Activated CD8-positive, alpha-beta T cell treated with anti-CD3 and anti-CD28 coated beads, Interleukin-2, amount 10 ng/mL, durations not matched to agents 7 days and 5 days (primary cell): ENCODE results near the gene PLXND1. TPM values are rescaled to one million over a fixed set of nuclear protein-coding genes. Genes with fewer than 3 reads are reported as not detected.

Experiments used
- ATAC-seq: fragments of 150-1000 bp; cut with Tn5 transposase; one replicate; pipeline ENCODE4 v1.10.0; 2021; ENCODE audit warnings: moderate library complexity
- CTCF ChIA-PET: fragments of 350-600 bp; sonication (Branson Sonifier 250); formaldehyde crosslinking; loops from one replicate; lab custom pipeline; 2021; ENCODE audit warnings: antibody characterized with exemption; lab: Charles Lee
- POLR2A ChIA-PET: fragments of 350-600 bp; sonication (Branson Sonifier 250); formaldehyde crosslinking; loops from one replicate; lab custom pipeline; 2021; ENCODE audit warnings: antibody characterized with exemption; lab: Charles Lee
- DNase-seq: peaks from one replicate; pipeline ENCODE4 v3.0.0-alpha.2; 2020
- H3K27ac Mint-ChIP-seq: one replicate; pipeline ENCODE4 v1.8.0; 2021; ENCODE audit warnings: mild to moderate bottlenecking, mixed read lengths
- H3K27me3 Mint-ChIP-seq: one replicate; pipeline ENCODE4 v1.8.0; 2021; ENCODE audit warnings: low read depth, mixed read lengths
- H3K36me3 Mint-ChIP-seq: one replicate; pipeline ENCODE4 v1.8.0; 2021; ENCODE audit warnings: low read depth, mixed read lengths
- H3K4me1 Mint-ChIP-seq: one replicate; pipeline ENCODE4 v1.8.0; 2021; ENCODE audit warnings: low read depth, mixed read lengths
- H3K4me3 Mint-ChIP-seq: one replicate; pipeline ENCODE4 v1.8.0; 2021; ENCODE audit warnings: mild to moderate bottlenecking, mixed read lengths
- H3K9me3 Mint-ChIP-seq: one replicate; pipeline ENCODE4 v1.8.0; 2022; ENCODE audit warnings: mixed read lengths; ENCODE audit not compliant: insufficient read depth
- total RNA-seq, 2 experiments: library from RNA; stranded (reverse); gene quantifications; one replicate each; pipeline ENCODE4 v1.2.3, GENCODE V29; 2021

PLXND1 gene
- total RNA-seq, 2 experiments from 2014 or later: 3.7 to 4.1 TPM

GRCh38 chr3:129604767-129605166 is 1.7 kb downstream of the PLXND1 start:
- CTCF ChIA-PET: interaction anchor here (1.0 to 1.4 kb wide), 3 partner anchors 18 to 221 kb away, joined by 3 to 7 read pairs (median 3); no protein-coding TSS in a partner anchor
- POLR2A ChIA-PET: interaction anchor here (1.2 kb wide), 1 partner anchor 11 kb away, joined by 3 read pairs; no protein-coding TSS in a partner anchor
- peaks cover 11% of the 10 kb centered on the region for H3K4me1 Mint-ChIP-seq
- H3K4me3 Mint-ChIP-seq: no peak overlapping the region
- no peak for DNase-seq
- no peaks in the 10 kb centered on the region for H3K9me3 Mint-ChIP-seq
- no peak for ATAC-seq
- no peaks in the 10 kb centered on the region for H3K36me3 Mint-ChIP-seq
- no peak overlapping the region for H3K27ac Mint-ChIP-seq
- peaks cover 68% of the 10 kb centered on the region for H3K27me3 Mint-ChIP-seq

- no peaks in the 10 kb centered on the region for H3K36me3 Mint-ChIP-seq
- ATAC-seq (no peak), DNase-seq (no peak)
- peaks cover 64% of the 10 kb centered on the region for H3K27me3 Mint-ChIP-seq
- H3K9me3 Mint-ChIP-seq: no peaks in the 10 kb centered on the region
- ChIA-PET CTCF (interaction anchor here (1.0 kb wide), 1 partner anchor 114 kb away, joined by 3 read pairs; no protein-coding TSS in a partner anchor), POLR2A (no interaction called here)
- H3K4me3 Mint-ChIP-seq: no peak overlapping the region
- peaks cover 11% of the 10 kb centered on the region for H3K4me1 Mint-ChIP-seq
- no peak overlapping the region for H3K27ac Mint-ChIP-seq
Measured at GRCh38 chr3:129603991-129604749, 2.3 kb downstream of the PLXND1 start.

- Mint-ChIP-seq H3K36me3 (no peaks in the 10 kb centered on the region), H3K27me3 (peaks cover 64% of the 10 kb centered on the region), H3K27ac (no peak overlapping the region), H3K4me1 (peaks cover 13% of the 10 kb centered on the region), H3K9me3 (no peaks in the 10 kb centered on the region), H3K4me3 (no peak overlapping the region)
- no peak for ATAC-seq
- POLR2A ChIA-PET: no interaction called here
- CTCF ChIA-PET: interaction anchor here (1.0 kb wide), 1 partner anchor 113 kb away, joined by 3 read pairs; no protein-coding TSS in a partner anchor
- DNase-seq: no peak
Measured at GRCh38 chr3:129603561-129603942, 2.9 kb downstream of the PLXND1 start.

GRCh38 chr3:129602730-129603560 is 3.5 kb downstream of the PLXND1 start:
- Mint-ChIP-seq H3K27ac (no peak overlapping the region), H3K36me3 (no peaks in the 10 kb centered on the region), H3K4me3 (no peak overlapping the region), H3K27me3 (peaks cover 63% of the 10 kb centered on the region), H3K9me3 (no peaks in the 10 kb centered on the region), H3K4me1 (peaks cover 13% of the 10 kb centered on the region)
- ChIA-PET POLR2A (no interaction called here), CTCF (no interaction called here)
- no peak for DNase-seq
- ATAC-seq: no peak

- POLR2A ChIA-PET: no interaction called here
- no peak overlapping the region for H3K4me3 Mint-ChIP-seq
- peaks cover 11% of the 10 kb centered on the region for H3K4me1 Mint-ChIP-seq
- ATAC-seq: no peak
- no peaks in the 10 kb centered on the region for H3K36me3 Mint-ChIP-seq
- peaks cover 63% of the 10 kb centered on the region for H3K27me3 Mint-ChIP-seq
- DNase-seq: no peak
- CTCF ChIA-PET: no interaction called here
- H3K27ac Mint-ChIP-seq: no peak overlapping the region
- H3K9me3 Mint-ChIP-seq: no peaks in the 10 kb centered on the region
Measured at GRCh38 chr3:129602309-129602708, 4.2 kb downstream of the PLXND1 start.

- CTCF ChIA-PET: no interaction called here
- H3K4me3 Mint-ChIP-seq: no peak overlapping the region
- DNase-seq (no peak), ATAC-seq (no peak)
- peaks cover 9% of the 10 kb centered on the region for H3K4me1 Mint-ChIP-seq
- H3K36me3 Mint-ChIP-seq: no peaks in the 10 kb centered on the region
- POLR2A ChIA-PET: no interaction called here
- peaks cover 60% of the 10 kb centered on the region for H3K27me3 Mint-ChIP-seq
- H3K9me3 Mint-ChIP-seq: no peaks in the 10 kb centered on the region
- no peak overlapping the region for H3K27ac Mint-ChIP-seq
Measured at GRCh38 chr3:129601713-129602112, 4.8 kb downstream of the PLXND1 start.

GRCh38 chr3:129600348-129600747 is 6.1 kb downstream of the PLXND1 start:
- H3K27me3 Mint-ChIP-seq: peaks cover 59% of the 10 kb centered on the region
- no peak overlapping the region for H3K27ac Mint-ChIP-seq
- H3K9me3 Mint-ChIP-seq: no peaks in the 10 kb centered on the region
- CTCF ChIA-PET: no interaction called here
- peaks cover 4% of the 10 kb centered on the region for H3K4me1 Mint-ChIP-seq
- POLR2A ChIA-PET: interaction anchor here (0.5 to 1.6 kb wide), 2 partner anchors 217 to 284 kb away, joined by 3 read pairs; a partner anchor contains a TSS
- H3K36me3 Mint-ChIP-seq: no peaks in the 10 kb centered on the region
- ATAC-seq (no peak), DNase-seq (no peak)
- no peak overlapping the region for H3K4me3 Mint-ChIP-seq

GRCh38 chr3:129599607-129600006 is 6.9 kb downstream of the PLXND1 start:
- ATAC-seq (no peak), DNase-seq (no peak)
- POLR2A ChIA-PET: interaction anchor here (1.6 kb wide), 1 partner anchor 283 kb away, joined by 3 read pairs; a partner anchor contains a TSS
- CTCF ChIA-PET: no interaction called here
- Mint-ChIP-seq H3K4me3 (no peak overlapping the region), H3K9me3 (no peaks in the 10 kb centered on the region), H3K27me3 (peaks cover 58% of the 10 kb centered on the region), H3K4me1 (peaks cover 8% of the 10 kb centered on the region), H3K27ac (no peak overlapping the region), H3K36me3 (no peaks in the 10 kb centered on the region)

GRCh38 chr3:129599073-129599472 is 7.4 kb downstream of the PLXND1 start:
- peaks cover 13% of the 10 kb centered on the region for H3K4me1 Mint-ChIP-seq

GRCh38 chr3:129598484-129598883 is 8.0 kb downstream of the PLXND1 start:
- peaks cover 51% of the 10 kb centered on the region for H3K27me3 Mint-ChIP-seq
- H3K9me3 Mint-ChIP-seq: no peaks in the 10 kb centered on the region
- ChIA-PET CTCF (no interaction called here), POLR2A (no interaction called here)
- H3K36me3 Mint-ChIP-seq: no peaks in the 10 kb centered on the region
- ATAC-seq (no peak), DNase-seq (no peak)
- H3K4me1 Mint-ChIP-seq: peaks cover 19% of the 10 kb centered on the region
- H3K4me3 Mint-ChIP-seq: no peak overlapping the region
- H3K27ac Mint-ChIP-seq: no peak overlapping the region

More at GRCh38 chr3:129599073-129599472, 7.4 kb downstream of the PLXND1 start:
- no peak for DNase-seq
- Mint-ChIP-seq H3K27ac (no peak overlapping the region), H3K4me3 (no peak overlapping the region), H3K36me3 (no peaks in the 10 kb centered on the region), H3K9me3 (no peaks in the 10 kb centered on the region), H3K27me3 (peaks cover 55% of the 10 kb centered on the region)
- CTCF ChIA-PET: no interaction called here
- POLR2A ChIA-PET: no interaction called here
- ATAC-seq: no peak

- Mint-ChIP-seq H3K4me3 (no peak overlapping the region), H3K4me1 (peaks cover 24% of the 10 kb centered on the region), H3K9me3 (no peaks in the 10 kb centered on the region), H3K27ac (no peak overlapping the region), H3K36me3 (no peaks in the 10 kb centered on the region), H3K27me3 (peaks cover 51% of the 10 kb centered on the region)
- DNase-seq (no peak), ATAC-seq (no peak)
- CTCF ChIA-PET: no interaction called here
- POLR2A ChIA-PET: no interaction called here
Measured at GRCh38 chr3:129598000-129598381, 8.5 kb downstream of the PLXND1 start.
